GM12865 (cell line): Measurements from ENCODE around the gene PKN1.
A peak's percentile ranks its signal among the peaks of the same experiment; 100 is the strongest.

Experiments
- DNase-seq: peaks from one replicate; pipeline ENCODE4 v3.0.0; 2010; ENCODE audit warnings: low read depth
- H3K4me3 ChIP-seq: 2 replicates; pipeline ENCODE4 v1.5.1; 2011; ENCODE audit warnings: mild to moderate bottlenecking, low read depth, low read length, control low read depth
- TF ChIP-seq, protein P1 (sequence below): IDR thresholded peaks from 2 replicates; pipeline ENCODE4 v1.5.1; 2011; ENCODE audit warnings: low read length, control low read depth, low read depth, inconsistent platforms; ENCODE audit not compliant: insufficient read depth; ENCODE audit errors: missing control alignments

Gene PKN1

GRCh38 chr19:14494411-14494810, 61.3 kb downstream of the PKN1 start:
- DNase-seq, result no peak
- H3K4me3 ChIP-seq, result no peak overlapping the region
- TF ChIP-seq, protein P1, sequence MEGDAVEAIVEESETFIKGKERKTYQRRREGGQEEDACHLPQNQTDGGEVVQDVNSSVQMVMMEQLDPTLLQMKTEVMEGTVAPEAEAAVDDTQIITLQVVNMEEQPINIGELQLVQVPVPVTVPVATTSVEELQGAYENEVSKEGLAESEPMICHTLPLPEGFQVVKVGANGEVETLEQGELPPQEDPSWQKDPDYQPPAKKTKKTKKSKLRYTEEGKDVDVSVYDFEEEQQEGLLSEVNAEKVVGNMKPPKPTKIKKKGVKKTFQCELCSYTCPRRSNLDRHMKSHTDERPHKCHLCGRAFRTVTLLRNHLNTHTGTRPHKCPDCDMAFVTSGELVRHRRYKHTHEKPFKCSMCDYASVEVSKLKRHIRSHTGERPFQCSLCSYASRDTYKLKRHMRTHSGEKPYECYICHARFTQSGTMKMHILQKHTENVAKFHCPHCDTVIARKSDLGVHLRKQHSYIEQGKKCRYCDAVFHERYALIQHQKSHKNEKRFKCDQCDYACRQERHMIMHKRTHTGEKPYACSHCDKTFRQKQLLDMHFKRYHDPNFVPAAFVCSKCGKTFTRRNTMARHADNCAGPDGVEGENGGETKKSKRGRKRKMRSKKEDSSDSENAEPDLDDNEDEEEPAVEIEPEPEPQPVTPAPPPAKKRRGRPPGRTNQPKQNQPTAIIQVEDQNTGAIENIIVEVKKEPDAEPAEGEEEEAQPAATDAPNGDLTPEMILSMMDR, result no peak

DNA sequence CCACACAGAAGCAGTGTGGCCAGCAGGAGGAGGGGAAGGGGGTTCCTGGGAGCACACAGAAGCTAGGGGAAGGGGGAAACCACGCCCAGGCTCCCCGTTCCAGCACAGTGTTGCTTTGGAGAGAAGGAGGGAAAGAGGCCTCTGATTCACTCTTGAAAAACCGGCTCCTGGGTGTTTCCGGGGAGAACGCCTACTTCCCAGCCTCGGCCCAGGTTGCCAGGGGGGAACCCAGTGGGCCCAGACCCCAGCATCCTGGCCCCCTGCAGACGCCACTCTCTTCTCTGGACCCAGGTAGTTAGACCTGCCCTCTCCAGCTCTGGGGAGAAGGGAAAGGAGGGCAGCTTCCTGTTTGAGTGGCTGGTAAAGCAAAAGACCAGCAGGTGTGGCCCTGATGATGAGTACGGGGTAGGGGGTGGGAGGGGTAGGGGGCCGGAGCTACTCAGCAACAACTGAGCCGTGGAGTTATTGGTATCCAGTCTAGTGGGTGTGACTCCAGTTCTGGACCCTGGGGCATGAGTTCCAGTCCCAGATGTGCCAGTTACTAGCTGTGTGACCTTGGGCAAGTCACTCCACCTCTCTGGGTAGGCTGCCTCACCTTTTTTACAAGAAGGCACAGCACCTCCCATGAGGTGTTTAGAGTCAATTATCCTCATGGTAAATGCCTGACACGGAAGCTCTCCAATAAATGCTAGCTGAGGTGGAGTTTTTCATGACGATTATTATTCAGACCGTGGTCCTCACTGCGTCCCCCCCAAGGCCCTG, 62.0 kb downstream of the PKN1 start:
- TF ChIP-seq, protein P1, result no peak
- peak overlapping the region; percentile 47 for H3K4me3 ChIP-seq
- no peak for DNase-seq

- peak overlapping the region; percentile 47 for H3K4me3 ChIP-seq
- no peak for DNase-seq
- TF ChIP-seq, protein P1, result no peak
These were observed 62.5 kb downstream of the PKN1 start for GRCh38 chr19:14495672-14496028.

- DNase-seq, result peak; percentile 80
- TF ChIP-seq, protein P1, result no peak
These were observed 63.1 kb downstream of the PKN1 start, which contains the start of gene GIPC1 for GRCh38 chr19:14496029-14496833. Gene GIPC1, minus strand, starts transcription at chr19:14496127. Its CDS starts 13,151 bp downstream, at chr19:14482976.

GRCh38 chr19:14496834-14497227, 63.7 kb downstream of the PKN1 start:
- TF ChIP-seq, protein P1, result no peak
- no peak overlapping the region for H3K4me3 ChIP-seq
- no peak for DNase-seq

More at GRCh38 chr19:14496029-14496833, 63.1 kb downstream of the PKN1 start, which contains the start of gene GIPC1:
- peak within 1 kb of the TSS; percentile 68 for H3K4me3 ChIP-seq

- H3K4me3 ChIP-seq, result no peak overlapping the region
- TF ChIP-seq, protein P1, result no peak
- DNase-seq, result no peak
These were observed 64.3 kb downstream of the PKN1 start for GRCh38 chr19:14497228-14497921.
